Activated CD8-positive, alpha-beta memory T cell treated with anti-CD3 and anti-CD28 coated beads, Interleukin-2, amount 10 ng/mL, durations not matched to agents 7 days and 5 days (primary cell): ENCODE measurements around the gene TOR1B. TPM values are rescaled to one million over a fixed set of nuclear protein-coding genes. Genes with fewer than 3 reads are reported as not detected.
"Not testable (repeated sequence)": the region's sequence is repeated elsewhere in the genome, so short reads cannot be mapped to it uniquely, and the experiment has no call there.

Source experiments
- ATAC-seq: fragments of 150-1000 bp; cut with Tn5 transposase; one replicate; pipeline ENCODE4 v1.10.0; 2021; ENCODE audit warnings: moderate library complexity
- CTCF ChIA-PET: fragments of 350-600 bp; sonication (Branson Sonifier 250); formaldehyde crosslinking; loops from one replicate; lab custom pipeline; 2021; ENCODE audit warnings: antibody characterized with exemption; lab: Charles Lee
- DNase-seq: peaks from one replicate; pipeline ENCODE4 v3.0.0-alpha.2; 2020
- H3K27ac Mint-ChIP-seq: one replicate; pipeline ENCODE4 v1.8.0; 2021; ENCODE audit warnings: mild to moderate bottlenecking, mixed read lengths
- H3K27me3 Mint-ChIP-seq: one replicate; pipeline ENCODE4 v1.8.0; 2021; ENCODE audit warnings: mixed read lengths
- H3K36me3 Mint-ChIP-seq: one replicate; pipeline ENCODE4 v1.8.0; 2021; ENCODE audit warnings: mild to moderate bottlenecking, mixed read lengths
- H3K4me1 Mint-ChIP-seq: one replicate; pipeline ENCODE4 v1.8.0; 2021; ENCODE audit warnings: mixed read lengths
- H3K4me3 Mint-ChIP-seq: one replicate; pipeline ENCODE4 v1.8.0; 2021; ENCODE audit warnings: mild to moderate bottlenecking, moderate library complexity, mixed read lengths
- H3K9me3 Mint-ChIP-seq: one replicate; pipeline ENCODE4 v1.8.0; 2022; ENCODE audit warnings: low read depth, mixed read lengths
- total RNA-seq, 2 experiments: library from RNA; stranded (reverse); gene quantifications; one replicate each; pipeline ENCODE4 v1.2.3, GENCODE V29; 2021

Gene TOR1B
- total RNA-seq, 2 experiments from 2014 or later = 30.1 to 31.5 TPM

DNA sequence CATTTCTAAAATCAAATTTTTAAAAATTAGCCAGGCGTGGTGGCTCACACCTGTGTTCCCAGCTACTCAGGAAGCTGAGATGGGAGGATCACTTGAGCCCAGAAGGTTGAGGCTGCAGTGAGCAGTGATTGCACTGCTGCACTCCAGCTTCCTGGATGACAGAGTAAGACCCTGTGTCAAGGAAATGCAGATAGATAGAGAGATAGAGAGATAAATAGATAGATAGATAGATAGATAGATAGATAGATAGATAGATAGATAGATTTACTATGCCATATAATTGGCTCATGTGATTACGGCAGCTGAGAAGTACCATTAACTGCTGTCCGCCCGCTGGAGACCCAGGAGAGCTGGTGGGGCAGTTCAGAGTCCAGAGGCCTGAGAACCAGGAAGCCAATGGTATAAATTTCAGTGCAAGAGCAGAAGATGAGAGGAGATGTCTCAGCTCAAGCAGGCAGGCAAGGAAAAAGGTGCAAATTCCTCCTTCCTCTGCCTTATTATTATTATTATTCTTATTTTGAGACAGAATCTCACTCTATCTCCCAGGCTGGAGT lies 37.1 kb upstream of the TOR1B start:
- Mint-ChIP-seq H3K36me3 (no peaks in the 10 kb centered on the region), H3K9me3 (no peaks in the 10 kb centered on the region), H3K27ac (no peak overlapping the region), H3K4me1 (peaks cover 4% of the 10 kb centered on the region), H3K4me3 (no peak overlapping the region), H3K27me3 (peaks cover 11% of the 10 kb centered on the region)
- ATAC-seq (no peak), DNase-seq (no peak)
- CTCF ChIA-PET = interaction anchor here (1.3 to 6.1 kb wide), 3 partner anchors 10 to 39 kb away, joined by 4 to 21 read pairs (median 4); no protein-coding TSS in a partner anchor

DNA sequence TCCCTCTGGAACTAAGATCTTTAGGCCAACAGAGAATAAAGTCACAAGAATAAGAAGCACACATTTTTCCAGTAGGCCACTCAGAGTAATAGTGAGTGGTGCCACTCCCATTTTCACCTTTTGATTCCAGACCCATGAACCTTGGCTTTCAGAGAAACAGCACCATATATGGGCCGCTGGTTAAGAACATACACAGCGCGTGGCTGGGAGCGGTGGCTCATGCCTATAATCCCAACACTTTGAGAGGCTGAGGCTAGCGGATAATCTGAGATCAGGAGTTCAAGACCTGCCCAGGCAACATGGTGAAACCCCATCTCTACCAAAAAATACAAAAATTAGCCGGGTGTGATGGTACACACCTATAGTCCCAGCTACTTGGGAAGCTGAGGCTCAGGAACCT lies 34.5 kb upstream of the TOR1B start:
- no peak for ATAC-seq
- no peaks in the 10 kb centered on the region for H3K9me3 Mint-ChIP-seq
- peaks cover 4% of the 10 kb centered on the region for H3K4me1 Mint-ChIP-seq
- no peak overlapping the region for H3K4me3 Mint-ChIP-seq
- CTCF ChIA-PET = interaction anchor here (6.1 kb wide), 1 partner anchor 31 kb away, joined by 21 read pairs; no protein-coding TSS in a partner anchor
- H3K36me3 Mint-ChIP-seq = no peaks in the 10 kb centered on the region
- H3K27ac Mint-ChIP-seq = no peak overlapping the region
- no peak for DNase-seq
- H3K27me3 Mint-ChIP-seq = peaks cover 11% of the 10 kb centered on the region

DNA sequence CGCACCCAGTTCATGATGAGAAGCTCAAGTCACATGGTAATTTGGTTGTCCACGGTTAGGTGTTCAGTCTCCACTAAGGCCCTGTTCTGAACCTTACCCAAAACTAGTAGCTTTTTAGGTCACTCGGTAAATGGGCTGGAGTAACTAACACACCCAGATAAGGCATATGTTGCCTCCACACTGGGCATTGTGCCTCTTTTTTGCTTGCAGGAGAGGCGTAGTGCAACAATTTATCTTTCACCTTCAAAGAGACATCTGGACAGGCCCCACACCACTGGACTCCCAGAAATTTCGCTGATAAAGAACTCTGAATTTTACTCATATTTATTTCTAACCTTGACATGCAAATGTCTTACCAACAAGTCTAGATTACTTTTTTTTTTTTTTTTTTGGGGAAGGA lies 33.3 kb upstream of the TOR1B start:
- Mint-ChIP-seq H3K9me3 (no peaks in the 10 kb centered on the region), H3K27me3 (peaks cover 19% of the 10 kb centered on the region), H3K4me3 (no peak overlapping the region), H3K36me3 (no peaks in the 10 kb centered on the region), H3K27ac (no peak overlapping the region), H3K4me1 (peaks cover 4% of the 10 kb centered on the region)
- DNase-seq = no peak
- ATAC-seq = no peak
- CTCF ChIA-PET = interaction anchor here (1.0 to 1.3 kb wide), 2 partner anchors 21 to 32 kb away, joined by 4 to 5 read pairs; no protein-coding TSS in a partner anchor

DNA sequence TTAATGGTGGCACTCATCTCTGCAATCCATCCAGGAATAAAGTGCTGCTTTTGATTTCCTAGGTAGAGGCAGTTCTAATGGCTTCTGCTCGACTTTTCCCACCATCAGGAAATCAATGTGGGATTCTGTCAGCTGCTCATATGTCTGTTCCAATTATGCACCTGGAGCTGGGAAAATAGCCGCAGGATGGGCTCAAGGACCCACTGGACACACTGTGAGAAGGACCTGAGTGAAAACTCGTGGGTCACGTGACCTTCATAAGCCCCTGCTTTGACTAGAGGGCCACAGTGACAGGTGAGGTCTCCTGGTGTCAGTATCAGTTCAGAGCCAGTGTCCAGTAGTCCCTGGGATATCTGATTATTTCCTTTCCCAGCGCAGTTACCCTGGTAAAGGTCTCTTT lies 32.2 kb upstream of the TOR1B start:
- CTCF ChIA-PET = no interaction called here
- no peaks in the 10 kb centered on the region for H3K36me3 Mint-ChIP-seq
- peaks cover 19% of the 10 kb centered on the region for H3K27me3 Mint-ChIP-seq
- H3K4me3 Mint-ChIP-seq = no peak overlapping the region
- H3K9me3 Mint-ChIP-seq = no peaks in the 10 kb centered on the region
- ATAC-seq = no peak
- H3K4me1 Mint-ChIP-seq = peaks cover 4% of the 10 kb centered on the region
- no peak overlapping the region for H3K27ac Mint-ChIP-seq
- DNase-seq = no peak

DNA sequence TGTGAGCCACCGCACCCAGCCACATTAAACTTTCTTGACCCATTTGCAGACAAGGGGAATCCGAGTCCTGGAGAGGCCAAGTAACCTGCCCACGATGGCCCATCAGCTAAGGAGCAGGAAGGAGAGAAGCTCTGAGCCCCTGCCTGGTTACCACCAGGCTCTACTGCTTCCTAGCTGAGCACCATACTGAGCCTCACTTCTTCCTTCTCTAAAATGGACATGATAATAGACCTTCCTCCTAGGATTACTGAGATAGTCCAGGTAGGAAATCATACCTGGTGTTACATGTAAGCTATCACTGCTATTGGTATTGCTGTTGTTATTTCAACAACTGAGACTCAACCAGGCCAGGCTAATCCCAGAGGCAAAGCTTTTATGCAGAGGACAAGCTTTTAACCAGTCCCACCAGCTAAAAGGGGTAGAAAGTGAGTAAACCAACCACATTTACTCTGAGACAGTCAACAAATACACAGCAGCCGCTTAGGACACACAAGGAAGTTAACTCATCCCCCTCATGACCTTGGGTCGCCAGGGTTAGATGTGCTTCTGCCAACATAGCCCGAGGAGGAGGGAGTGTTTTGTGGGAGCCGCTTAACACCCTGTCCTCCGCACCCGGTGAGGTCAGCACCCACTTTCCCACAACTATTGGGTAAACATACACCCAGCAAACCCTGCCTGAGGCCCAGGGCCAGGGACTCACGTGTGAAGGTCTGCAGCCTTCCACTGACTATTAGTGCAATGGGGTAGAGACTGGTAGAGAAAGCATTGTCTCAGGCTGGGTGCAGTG lies 29.5 kb upstream of the TOR1B start:
- CTCF ChIA-PET = interaction anchor here (1.2 to 2.5 kb wide), 3 partner anchors 9 to 36 kb away, joined by 3 to 11 read pairs (median 9); no protein-coding TSS in a partner anchor
- no peaks in the 10 kb centered on the region for H3K36me3 Mint-ChIP-seq
- H3K27me3 Mint-ChIP-seq = peaks cover 17% of the 10 kb centered on the region
- H3K27ac Mint-ChIP-seq = no peak overlapping the region
- DNase-seq (no peak), ATAC-seq (no peak)
- H3K4me3 Mint-ChIP-seq = no peak overlapping the region
- no peaks in the 10 kb centered on the region for H3K9me3 Mint-ChIP-seq
- H3K4me1 Mint-ChIP-seq = peaks cover 16% of the 10 kb centered on the region

- Mint-ChIP-seq H3K27me3 (peaks cover 20% of the 10 kb centered on the region), H3K4me1 (peaks cover 16% of the 10 kb centered on the region), H3K27ac (no peak overlapping the region), H3K4me3 (no peak overlapping the region), H3K9me3 (no peaks in the 10 kb centered on the region), H3K36me3 (no peaks in the 10 kb centered on the region)
- DNase-seq = no peak
- ATAC-seq = no peak
- CTCF ChIA-PET = interaction anchor here (1.2 kb wide), 1 partner anchor 9 kb away, joined by 6 read pairs; no protein-coding TSS in a partner anchor
Measured at GRCh38 chr9:129774791-129775447, 28.1 kb upstream of the TOR1B start.

DNA sequence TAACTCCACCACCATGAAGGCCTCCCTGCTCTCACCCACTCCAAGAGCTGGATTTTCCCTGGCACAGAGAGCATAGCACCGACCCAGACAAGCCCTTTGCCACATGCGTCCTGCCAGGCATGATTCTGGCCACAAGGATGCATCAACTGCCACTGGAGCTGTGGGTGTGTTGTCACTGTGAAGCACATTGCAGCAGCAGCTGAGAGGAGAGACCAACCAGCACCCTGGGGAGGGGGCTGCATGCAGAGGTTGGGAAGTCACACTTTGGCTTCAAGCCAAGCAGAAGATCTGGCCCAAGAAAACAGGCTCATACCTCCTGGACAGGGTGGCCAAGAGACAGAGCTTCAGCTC lies 27.6 kb upstream of the TOR1B start:
- H3K4me1 Mint-ChIP-seq = peaks cover 16% of the 10 kb centered on the region
- no peak overlapping the region for H3K27ac Mint-ChIP-seq
- no peaks in the 10 kb centered on the region for H3K9me3 Mint-ChIP-seq
- H3K27me3 Mint-ChIP-seq = peaks cover 19% of the 10 kb centered on the region
- DNase-seq (no peak), ATAC-seq (no peak)
- H3K4me3 Mint-ChIP-seq = no peak overlapping the region
- CTCF ChIA-PET = interaction anchor here (1.1 to 3.3 kb wide), 4 partner anchors 8 to 136 kb away, joined by 3 to 18 read pairs (median 6); no protein-coding TSS in a partner anchor
- no peaks in the 10 kb centered on the region for H3K36me3 Mint-ChIP-seq

DNA sequence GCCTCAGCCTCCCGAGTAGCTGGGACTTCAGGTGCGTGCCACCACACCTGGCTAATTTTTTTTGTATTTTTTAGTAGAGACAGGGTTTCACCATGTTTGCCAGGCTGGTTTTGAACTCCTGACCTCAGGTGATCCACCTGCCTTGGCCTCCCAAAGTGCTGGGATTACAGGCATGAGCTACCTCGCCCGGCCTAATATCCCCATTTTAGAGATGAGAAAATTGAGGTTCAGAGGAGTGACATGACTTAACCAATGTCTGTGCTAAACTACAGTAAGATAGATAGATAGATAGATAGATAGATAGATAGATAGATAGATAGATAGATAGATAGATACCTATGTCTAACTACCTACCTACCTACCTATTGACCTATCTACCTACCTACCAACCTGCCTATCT lies 26.9 kb upstream of the TOR1B start:
- ATAC-seq, H3K9me3 Mint-ChIP-seq: not testable (repeated sequence)
- H3K4me1 Mint-ChIP-seq = peaks cover 16% of the 10 kb centered on the region

GRCh38 chr9:129776566-129776937 lies 26.4 kb upstream of the TOR1B start:
- CTCF ChIA-PET = interaction anchor here (1.1 to 3.3 kb wide), 5 partner anchors 9 to 137 kb away, joined by 3 to 18 read pairs (median 9); no protein-coding TSS in a partner anchor
- peaks cover 16% of the 10 kb centered on the region for H3K4me1 Mint-ChIP-seq
- H3K27ac Mint-ChIP-seq = no peak overlapping the region
- ATAC-seq (no peak), DNase-seq (no peak)
- H3K4me3 Mint-ChIP-seq = no peak overlapping the region
- H3K9me3 Mint-ChIP-seq = no peaks in the 10 kb centered on the region
- peaks cover 14% of the 10 kb centered on the region for H3K27me3 Mint-ChIP-seq
- no peaks in the 10 kb centered on the region for H3K36me3 Mint-ChIP-seq

More for the DNA sequence above, 26.9 kb upstream of the TOR1B start:
- not testable (repeated sequence) for H3K4me3 Mint-ChIP-seq, H3K27ac Mint-ChIP-seq, DNase-seq, H3K36me3 Mint-ChIP-seq
- CTCF ChIA-PET = interaction anchor here (1.1 to 3.3 kb wide), 4 partner anchors 10 to 136 kb away, joined by 3 to 18 read pairs (median 8); no protein-coding TSS in a partner anchor
- peaks cover 14% of the 10 kb centered on the region for H3K27me3 Mint-ChIP-seq

- DNase-seq (peak; percentile 72), ATAC-seq (peak; percentile 75)
- CTCF ChIA-PET = interaction anchor here (0.7 to 3.3 kb wide), 7 partner anchors 9 to 76 kb away, joined by 3 to 18 read pairs (median 5); no protein-coding TSS in a partner anchor
- H3K27ac Mint-ChIP-seq = no peak overlapping the region
- peaks cover 14% of the 10 kb centered on the region for H3K27me3 Mint-ChIP-seq
- H3K9me3 Mint-ChIP-seq = no peaks in the 10 kb centered on the region
- peaks cover 16% of the 10 kb centered on the region for H3K4me1 Mint-ChIP-seq
- no peaks in the 10 kb centered on the region for H3K36me3 Mint-ChIP-seq
- H3K4me3 Mint-ChIP-seq = no peak overlapping the region
Measured at GRCh38 chr9:129776938-129777768, 25.8 kb upstream of the TOR1B start.

DNA sequence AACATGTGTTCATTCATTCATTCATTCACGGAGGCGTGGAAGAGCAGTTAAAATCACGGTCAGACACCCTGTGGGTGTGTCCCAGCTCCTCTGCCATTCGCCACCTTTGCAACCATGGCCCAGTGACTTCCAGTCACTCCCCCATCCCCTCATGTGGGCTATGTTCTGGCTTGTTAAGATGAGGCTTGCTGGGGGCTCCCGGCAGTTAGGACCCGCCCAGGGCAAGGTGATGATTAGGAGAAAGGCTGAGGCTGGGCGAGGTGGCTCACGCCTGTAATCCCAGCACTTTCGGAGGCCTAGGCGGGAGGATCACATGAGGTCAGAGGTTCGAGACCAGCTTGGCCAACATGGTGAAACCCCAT lies 25.2 kb upstream of the TOR1B start:
- H3K4me1 Mint-ChIP-seq = peaks cover 16% of the 10 kb centered on the region
- DNase-seq (no peak), ATAC-seq (peak; percentile 25)
- no peaks in the 10 kb centered on the region for H3K9me3 Mint-ChIP-seq
- no peaks in the 10 kb centered on the region for H3K36me3 Mint-ChIP-seq
- no peak overlapping the region for H3K4me3 Mint-ChIP-seq
- H3K27ac Mint-ChIP-seq = no peak overlapping the region
- CTCF ChIA-PET = interaction anchor here (0.7 to 3.3 kb wide), 5 partner anchors 13 to 51 kb away, joined by 3 to 18 read pairs (median 9); no protein-coding TSS in a partner anchor
- H3K27me3 Mint-ChIP-seq = peaks cover 14% of the 10 kb centered on the region

GRCh38 chr9:129778469-129778868 lies 24.5 kb upstream of the TOR1B start:
- no peaks in the 10 kb centered on the region for H3K36me3 Mint-ChIP-seq
- ATAC-seq = no peak
- no peak for DNase-seq
- H3K9me3 Mint-ChIP-seq = no peaks in the 10 kb centered on the region
- H3K27ac Mint-ChIP-seq = no peak overlapping the region
- CTCF ChIA-PET = interaction anchor here (1.9 to 3.3 kb wide), 3 partner anchors 12 to 52 kb away, joined by 9 to 18 read pairs (median 12); no protein-coding TSS in a partner anchor
- peaks cover 16% of the 10 kb centered on the region for H3K4me1 Mint-ChIP-seq
- peaks cover 12% of the 10 kb centered on the region for H3K27me3 Mint-ChIP-seq
- no peak overlapping the region for H3K4me3 Mint-ChIP-seq
